HUDEP-2 (cell line): ENCODE measurements around the gene RASGRP1.

ENCODE experiments used
- DNase-seq, 76 experiments: peaks; one replicate each; lab custom pipeline; 2025; ENCODE audit not compliant: unreplicated experiment in 76 of 76; lab: John Stamatoyannopoulos, UW

Gene RASGRP1

DNA sequence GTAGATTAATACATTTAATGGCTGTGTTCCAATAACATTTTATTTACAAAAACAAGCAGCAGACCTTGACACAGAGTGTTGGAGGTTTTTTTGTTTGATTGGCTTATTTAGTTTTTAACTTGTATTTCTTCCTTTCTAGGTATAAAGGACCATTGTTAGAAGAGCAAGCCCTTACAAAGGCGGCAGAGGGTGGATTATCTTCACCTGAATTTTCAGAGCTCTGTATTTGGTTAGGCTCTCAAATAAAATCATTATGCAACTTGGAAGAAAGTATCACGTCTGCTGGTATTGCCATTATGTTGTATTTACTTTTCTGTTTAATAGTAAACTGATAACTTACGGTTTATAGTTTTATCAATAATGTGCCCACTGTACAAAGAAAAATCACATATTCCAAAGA is 100.7 kb downstream of the RASGRP1 start:
- no peak for DNase-seq

DNA sequence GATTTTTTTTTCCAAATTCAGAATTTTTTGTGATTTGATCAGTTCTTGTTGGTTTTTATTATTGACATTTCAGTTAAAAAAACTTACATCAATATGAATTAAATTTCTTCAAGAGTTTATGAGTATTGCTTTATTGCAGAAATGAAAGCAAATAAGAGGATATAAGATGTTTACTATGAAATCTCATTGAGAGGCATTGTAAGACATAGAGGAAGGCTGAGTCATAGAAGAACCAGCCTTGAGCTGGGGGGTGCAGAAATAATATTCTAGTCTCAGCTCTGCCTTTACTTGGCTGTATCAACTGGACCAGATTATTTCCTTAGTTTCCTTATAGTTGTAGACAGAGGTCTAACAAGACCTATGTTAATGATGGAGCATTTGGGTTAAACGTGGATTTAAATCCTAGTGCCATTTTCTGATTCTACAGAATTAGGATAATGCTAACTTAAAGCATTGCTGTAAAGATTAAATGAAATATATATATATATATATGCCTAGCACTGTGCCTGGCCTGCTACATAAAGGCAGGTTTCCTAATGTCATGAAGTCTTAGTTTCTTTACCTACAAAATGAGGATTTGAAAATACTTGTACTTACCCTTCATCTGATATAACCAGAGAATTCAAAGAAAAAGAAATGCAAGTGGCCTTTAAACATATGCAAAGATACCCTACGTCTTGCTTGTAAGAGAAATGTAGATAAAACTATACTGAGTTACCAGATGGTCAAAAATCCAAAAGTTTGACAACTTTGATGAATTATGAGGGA is 103.4 kb downstream of the RASGRP1 start:
- no peak for DNase-seq

DNA sequence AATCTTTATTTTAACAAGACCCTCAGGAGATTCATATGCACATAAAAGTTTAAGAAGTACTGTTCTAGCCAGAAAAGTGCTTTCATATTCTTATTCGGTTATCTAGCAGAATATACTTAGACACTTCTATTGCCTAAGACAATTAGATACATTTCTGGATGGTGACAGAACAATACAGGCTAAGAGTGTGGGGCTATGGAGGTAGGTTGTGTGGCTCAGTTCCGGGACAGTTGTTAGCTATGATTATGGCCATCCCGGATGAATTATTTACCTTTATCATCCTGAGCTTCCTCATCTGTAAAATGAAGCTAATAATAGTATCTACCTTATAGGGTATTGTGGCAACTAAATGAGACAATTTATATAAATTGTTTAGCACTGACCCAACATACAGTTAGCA is 104.1 kb downstream of the RASGRP1 start:
- DNase-seq = no peak

DNA sequence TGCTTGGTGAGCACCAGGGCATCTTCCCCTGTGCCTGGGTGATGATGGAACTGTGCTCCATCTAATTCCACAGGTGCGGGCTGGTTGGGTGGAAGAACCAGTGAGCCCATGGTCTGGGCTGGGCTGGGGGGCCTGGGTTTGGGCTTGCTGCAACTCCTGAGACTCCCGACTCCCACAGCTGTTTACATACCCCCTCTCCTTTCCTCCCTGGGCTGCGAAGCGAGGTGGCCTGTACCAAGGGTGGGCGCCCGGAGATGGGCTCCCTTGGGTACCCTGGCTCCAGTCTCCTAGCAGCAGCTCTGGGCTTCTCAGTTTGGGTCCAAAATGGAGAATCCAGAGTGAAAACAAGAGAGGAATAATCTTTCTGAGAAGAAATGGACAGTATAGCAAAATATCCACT is 105.1 kb downstream of the RASGRP1 start:
- no peak for DNase-seq

DNA sequence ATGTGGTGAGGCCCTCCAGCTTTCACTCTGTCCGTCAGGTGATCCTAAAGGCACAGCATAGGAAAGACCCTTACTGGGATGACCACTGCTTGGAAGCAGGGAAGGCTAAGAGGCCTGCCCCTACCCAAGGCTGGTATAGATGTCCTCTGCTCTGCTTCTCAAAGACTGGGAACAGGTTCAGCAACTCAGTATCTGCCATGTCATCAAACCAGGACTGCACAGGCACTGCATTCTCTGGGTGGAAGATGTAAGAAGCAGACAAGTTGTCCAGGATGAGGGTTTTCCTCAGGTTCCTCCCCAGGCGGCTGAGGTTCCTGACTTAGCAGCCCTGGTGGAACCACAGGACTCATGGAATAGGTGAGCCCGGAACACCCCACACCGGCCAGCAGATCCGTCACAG is 106.0 kb downstream of the RASGRP1 start:
- no peak for DNase-seq

DNA sequence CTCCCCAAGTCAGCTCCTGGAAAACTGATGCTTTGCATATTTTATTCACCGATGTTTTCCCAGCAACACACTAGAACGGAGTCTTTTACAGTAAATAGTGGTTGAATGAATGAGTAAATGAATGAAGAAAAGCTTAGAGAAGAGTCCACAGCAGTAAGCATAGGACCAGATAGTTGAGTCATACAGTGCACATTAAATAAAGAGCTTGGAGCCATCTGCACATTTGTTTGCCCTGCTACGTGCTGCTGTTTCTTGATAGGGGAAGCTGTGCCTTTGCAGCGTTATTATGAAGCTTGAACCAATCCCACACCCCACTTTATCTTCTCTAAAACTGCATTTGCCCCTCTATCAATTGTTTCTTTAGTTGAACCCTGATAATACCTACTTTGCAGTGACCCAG is 109.5 kb downstream of the RASGRP1 start:
- DNase-seq = peak in 11 of 76 experiments; percentile 1 to 33 (median 15)

DNA sequence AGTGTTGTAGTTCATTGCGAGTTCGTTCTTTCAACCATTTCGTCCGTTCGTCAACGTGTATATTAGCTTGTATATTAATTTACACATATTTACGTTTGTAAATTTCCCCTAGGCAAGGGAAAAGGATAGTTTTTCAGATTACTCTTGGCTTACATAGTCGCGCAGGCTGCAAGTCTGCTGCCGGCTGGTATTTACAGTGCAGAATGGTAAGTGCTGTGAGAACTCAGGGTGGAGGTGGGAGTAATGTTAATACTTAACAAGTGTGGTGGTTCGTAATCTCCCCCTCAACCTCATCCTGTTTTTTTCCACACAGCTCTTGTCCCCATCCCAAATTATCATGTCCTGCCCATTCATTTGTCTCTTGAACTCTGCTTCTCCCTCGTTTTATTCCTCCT is 109.9 kb downstream of the RASGRP1 start:
- DNase-seq = peak in 2 of 76 experiments; percentile 7 to 20

DNA sequence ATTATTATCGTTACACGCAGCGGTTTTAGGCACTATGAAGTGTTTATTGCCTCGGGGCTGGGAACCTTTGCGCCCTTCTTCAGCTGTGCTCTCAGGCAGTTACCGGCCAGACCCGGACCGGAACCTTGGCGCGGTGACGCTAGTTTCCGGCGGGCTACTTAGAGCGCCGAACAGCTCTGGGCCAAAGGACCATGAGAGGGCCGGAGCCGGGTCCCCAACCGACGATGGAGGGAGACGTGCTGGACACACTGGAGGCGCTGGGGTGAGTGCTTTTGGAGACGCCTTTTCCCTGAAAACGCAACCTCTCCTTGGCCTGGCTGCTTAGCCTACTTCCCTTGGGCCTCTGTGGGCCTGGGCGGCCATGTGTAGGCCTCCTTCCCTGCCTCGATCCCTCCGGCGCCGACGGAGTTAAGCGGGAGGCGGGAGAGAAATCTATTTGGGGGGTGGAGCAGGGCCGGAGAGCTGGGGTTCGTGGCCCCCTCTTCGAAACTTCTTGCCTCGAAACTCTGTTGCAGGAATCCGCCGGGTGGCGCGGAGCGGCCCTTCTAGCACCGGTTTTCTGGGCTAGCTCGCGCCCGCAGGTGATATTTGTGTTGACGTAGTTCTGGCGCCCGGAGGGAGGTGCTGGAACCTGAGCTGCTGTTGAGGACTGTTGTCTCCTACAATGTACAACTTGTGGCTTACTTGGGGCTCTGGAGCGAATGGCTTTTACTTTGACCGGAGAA is 110.5 kb downstream of the RASGRP1 start, which contains the start of gene FAM98B:
Gene FAM98B, plus strand, starts transcription at position 157 of the 725 bp plus-strand sequence. Its CDS starts 35 bp downstream, at position 192.
- DNase-seq = peak in 74 of 76 experiments; percentile 9 to 90 (median 77)

DNA sequence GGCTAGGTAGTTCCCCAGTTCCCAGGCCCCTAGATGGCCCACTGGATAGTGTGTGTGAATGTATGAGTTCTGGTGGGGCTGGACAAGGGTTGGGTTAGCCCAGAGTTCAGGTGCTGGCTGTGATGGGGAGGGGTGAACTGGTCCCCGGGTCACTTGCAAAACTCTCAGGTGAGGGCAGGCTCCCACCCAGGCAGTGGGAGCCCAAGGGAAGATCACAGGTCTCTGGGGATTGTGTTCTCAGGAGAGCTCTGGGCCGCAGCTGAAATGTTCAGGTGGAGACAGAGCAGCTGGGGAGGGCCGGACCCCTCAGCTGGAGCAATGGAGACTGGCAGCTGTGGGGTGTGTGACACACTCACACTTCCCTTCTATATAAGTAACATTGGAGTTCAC is 123.5 kb downstream of the RASGRP1 start:
- no peak for DNase-seq

DNA sequence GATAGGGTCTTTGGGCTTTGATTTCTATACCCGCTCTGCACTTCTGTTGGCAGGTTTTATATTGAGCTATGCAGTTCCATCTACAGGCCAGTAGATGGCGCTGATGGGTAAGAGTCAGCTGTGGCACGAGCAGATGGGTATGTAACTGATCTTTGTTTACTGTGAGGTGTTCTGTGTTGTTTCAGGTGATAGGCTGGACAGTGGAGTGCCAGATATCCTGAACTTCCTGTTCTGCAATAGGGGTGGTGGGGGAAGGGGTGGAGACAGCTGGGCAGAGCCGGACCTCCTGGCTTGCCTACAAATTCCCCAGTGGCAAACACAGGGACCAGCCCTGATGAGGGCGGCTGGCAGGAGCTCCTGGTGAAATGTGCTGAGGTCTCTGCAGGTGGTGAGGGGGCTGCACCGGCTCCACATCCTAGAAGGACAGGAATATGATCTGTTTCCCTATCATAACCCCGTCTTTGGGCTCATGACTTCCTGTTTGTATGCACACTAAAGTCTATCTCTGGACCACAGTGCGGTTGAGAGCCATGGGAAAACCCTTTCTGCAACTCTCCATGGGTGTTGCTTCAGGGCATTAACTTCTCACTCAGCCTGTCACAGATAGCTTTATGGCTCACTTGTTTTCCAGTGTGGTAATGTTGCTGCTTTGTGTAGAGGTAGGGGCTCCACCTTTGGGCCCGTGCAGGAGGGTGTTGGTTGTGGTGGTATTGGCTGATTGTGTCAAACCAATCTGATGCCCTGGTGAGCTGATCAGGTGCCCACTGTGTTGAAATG is 124.1 kb downstream of the RASGRP1 start:
- DNase-seq = peak in 25 of 76 experiments; percentile 1 to 54 (median 16)
